HepG2 (cell line): ENCODE results near the gene EGFR. TPM values are rescaled to one million over a fixed set of nuclear protein-coding genes. Genes with fewer than 3 reads are reported as not detected.
A peak's percentile ranks its signal among the peaks of the same experiment; 100 is the strongest.

Experiments used
- JDP2 ChIP-seq: sonication (generic); formaldehyde crosslinking; IDR thresholded peaks from 2 replicates; pipeline ENCODE4 v1.8.1; 2022; ENCODE audit warnings: missing genetic modification reagents, borderline replicate concordance
- KMT2A ChIP-seq: sonication (generic); formaldehyde crosslinking; IDR thresholded peaks from 2 replicates; pipeline ENCODE4 v1.4.0; 2020; ENCODE audit warnings: missing genetic modification reagents
- MXD1 ChIP-seq: sonication (generic); formaldehyde crosslinking; IDR thresholded peaks from 2 replicates; pipeline ENCODE4 v1.4.0; 2020; ENCODE audit warnings: mild to moderate bottlenecking, missing genetic modification reagents
- MYC ChIP-seq: sonication (generic); formaldehyde crosslinking; IDR thresholded peaks from 2 replicates; pipeline ENCODE4 v1.9.0; 2021; ENCODE audit warnings: missing genetic modification reagents, borderline replicate concordance
- NAIF1 ChIP-seq: sonication (generic); formaldehyde crosslinking; IDR thresholded peaks from 2 replicates; pipeline ENCODE4 v1.5.0; 2020; ENCODE audit warnings: mild to moderate bottlenecking, missing genetic modification reagents, borderline replicate concordance
- NR1H2 ChIP-seq: sonication (generic); formaldehyde crosslinking; IDR thresholded peaks from 2 replicates; pipeline ENCODE4 v1.8.1; 2022; ENCODE audit warnings: low read depth, missing genetic modification reagents, borderline replicate concordance
- PHB2 ChIP-seq: fragments of 450-650 bp; IDR thresholded peaks from 2 replicates; pipeline ENCODE4 v1.6.1; 2018; ENCODE audit not compliant: partially characterized antibody
- RAD21 ChIP-seq: fragments of 450-650 bp; formaldehyde crosslinking; IDR thresholded peaks from 2 replicates; pipeline ENCODE4 v1.5.0; 2020; ENCODE audit warnings: mild to moderate bottlenecking
- RAD51 ChIP-seq: fragments of 450-650 bp; IDR thresholded peaks from 2 replicates; pipeline ENCODE4 v1.6.1; 2016; ENCODE audit warnings: borderline replicate concordance
- SAFB2 ChIP-seq: sonication (generic); formaldehyde crosslinking; IDR thresholded peaks from 2 replicates; pipeline ENCODE4 v1.5.1; 2020; ENCODE audit warnings: missing genetic modification reagents, low read depth, mild to moderate bottlenecking, borderline replicate concordance
- ZNF354B ChIP-seq: sonication (generic); formaldehyde crosslinking; IDR thresholded peaks from 2 replicates; pipeline ENCODE4 v1.8.0; 2022; ENCODE audit warnings: mild to moderate bottlenecking, missing genetic modification reagents
- ZNF556 ChIP-seq: sonication (generic); formaldehyde crosslinking; IDR thresholded peaks from 2 replicates; pipeline ENCODE4 v1.4.0; 2020; ENCODE audit warnings: mild to moderate bottlenecking, missing genetic modification reagents, borderline replicate concordance
- ZNF740 ChIP-seq: sonication (generic); formaldehyde crosslinking; IDR thresholded peaks from 2 replicates; pipeline ENCODE4 v1.4.0; 2020; ENCODE audit warnings: missing genetic modification reagents
- ZNF780A ChIP-seq: sonication (generic); formaldehyde crosslinking; IDR thresholded peaks from 2 replicates; pipeline ENCODE4 v1.8.0; 2022; ENCODE audit warnings: mild to moderate bottlenecking, missing genetic modification reagents, moderate library complexity
- ZNF781 ChIP-seq: sonication (generic); formaldehyde crosslinking; IDR thresholded peaks from 2 replicates; pipeline ENCODE4 v1.5.1; 2020; ENCODE audit warnings: borderline replicate concordance, mild to moderate bottlenecking, missing genetic modification reagents; ENCODE audit errors: not compliant biosample characterization
- ZSCAN22 ChIP-seq: sonication (generic); formaldehyde crosslinking; IDR thresholded peaks from 2 replicates; pipeline ENCODE4 v1.4.0; 2020; ENCODE audit warnings: mild to moderate bottlenecking, missing genetic modification reagents
- ZSCAN25 ChIP-seq: sonication (generic); formaldehyde crosslinking; IDR thresholded peaks from 2 replicates; pipeline ENCODE4 v1.8.0; 2022; ENCODE audit warnings: mild to moderate bottlenecking, missing genetic modification reagents
- ZZZ3 ChIP-seq: sonication (generic); formaldehyde crosslinking; IDR thresholded peaks from 2 replicates; pipeline ENCODE4 v1.4.0; 2020; ENCODE audit warnings: missing genetic modification reagents, mild to moderate bottlenecking, borderline replicate concordance
- polyA plus RNA-seq, 8 experiments: library from polyadenylated mRNA; depleted of rRNA in 3 of 8; stranded (reverse) in 7 of 8; unstranded in 1 of 8; fragments of >200 nt; fragmentation: Illumina TruSeq in 4 of 8; extraction: Trizol in 4 of 8; gene quantifications; 2 replicates each; pipeline versions ENCODE4 v1.2.1 to v1.2.3, GENCODE V29; 2011 to 2016; ENCODE audit warnings: low read depth in 4 of 8, missing spikeins in 1 of 8, mixed read lengths in 1 of 8; ENCODE audit not compliant: insufficient read depth in 1 of 8
- total RNA-seq, 5 experiments: library from RNA; depleted of rRNA; stranded (reverse); fragments of >200 nt; fragmentation: Illumina TruSeq; extraction: Trizol; gene quantifications; 2 replicates each; pipeline ENCODE4 v1.2.3, GENCODE V29; 2016; ENCODE audit warnings: low read depth in 1 of 5
- TF ChIP-seq, protein P1 (sequence below): sonication (generic); formaldehyde crosslinking; IDR thresholded peaks from 2 replicates; pipeline ENCODE4 v1.8.0; 2022; ENCODE audit warnings: mild to moderate bottlenecking, missing genetic modification reagents, moderate library complexity
- TF ChIP-seq, protein P2 (sequence below): fragments of 450-650 bp; IDR thresholded peaks from 2 replicates; pipeline ENCODE4 v1.6.1; 2017
- TF ChIP-seq, protein P3 (sequence below): sonication (generic); formaldehyde crosslinking; conservative IDR thresholded peaks from 2 replicates; pipeline ENCODE4 v1.4.0; 2020; ENCODE audit warnings: missing genetic modification reagents
- TF ChIP-seq, protein P4 (sequence below): sonication (generic); formaldehyde crosslinking; IDR thresholded peaks from 2 replicates; pipeline ENCODE4 v1.5.1; 2020; ENCODE audit warnings: mild to moderate bottlenecking, missing genetic modification reagents, moderate library complexity

The EGFR gene
- total and polyA plus RNA-seq, 2 of the 13 experiments (the other 11 are each of a cell fraction or from before 2014, with no cell fraction given): 7.0 to 10.0 TPM

GRCh38 chr7:55254596-55255495, 236.0 kb downstream of the EGFR start (continued):
- no peak for TF ChIP-seq ZNF740 (CRISPR knock-in tag)
- peak; percentile 87 for TF ChIP-seq SAFB2 (CRISPR knock-in tag)
- TF ChIP-seq KMT2A (CRISPR knock-in tag): 0 out of 2 replicates have a peak, but pooled peaks have one; percentile 56
- TF ChIP-seq ZNF781 (CRISPR knock-in tag): peak; percentile 17
- TF ChIP-seq NR1H2 (CRISPR knock-in tag): no peak
- TF ChIP-seq PHB2: no peak
- no peak for TF ChIP-seq RAD51
- no peak for TF ChIP-seq ZNF354B (CRISPR knock-in tag)
- TF ChIP-seq ZZZ3 (CRISPR knock-in tag): peak; percentile 25; the same call in 1 of the 2 replicates
- TF ChIP-seq ZSCAN22 (CRISPR knock-in tag): peak; percentile 87
- no peak for TF ChIP-seq JDP2 (CRISPR knock-in tag)
- peak; percentile 78; the same call in 1 of the 2 replicates for TF ChIP-seq ZSCAN25 (CRISPR knock-in tag)
- TF ChIP-seq, protein P1, sequence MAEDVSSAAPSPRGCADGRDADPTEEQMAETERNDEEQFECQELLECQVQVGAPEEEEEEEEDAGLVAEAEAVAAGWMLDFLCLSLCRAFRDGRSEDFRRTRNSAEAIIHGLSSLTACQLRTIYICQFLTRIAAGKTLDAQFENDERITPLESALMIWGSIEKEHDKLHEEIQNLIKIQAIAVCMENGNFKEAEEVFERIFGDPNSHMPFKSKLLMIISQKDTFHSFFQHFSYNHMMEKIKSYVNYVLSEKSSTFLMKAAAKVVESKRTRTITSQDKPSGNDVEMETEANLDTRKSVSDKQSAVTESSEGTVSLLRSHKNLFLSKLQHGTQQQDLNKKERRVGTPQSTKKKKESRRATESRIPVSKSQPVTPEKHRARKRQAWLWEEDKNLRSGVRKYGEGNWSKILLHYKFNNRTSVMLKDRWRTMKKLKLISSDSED: 0 out of 2 replicates have a peak, but pooled peaks have one; percentile 71
- TF ChIP-seq MYC (CRISPR knock-in tag): no peak; the same call in 1 of the 2 replicates
- TF ChIP-seq ZNF556 (CRISPR knock-in tag): no peak
- TF ChIP-seq RAD21: peak; percentile 93
- TF ChIP-seq NAIF1 (CRISPR knock-in tag): no peak
- 0 out of 2 replicates have a peak, but pooled peaks have one; percentile 22 for TF ChIP-seq ZNF780A
- TF ChIP-seq, protein P2, sequence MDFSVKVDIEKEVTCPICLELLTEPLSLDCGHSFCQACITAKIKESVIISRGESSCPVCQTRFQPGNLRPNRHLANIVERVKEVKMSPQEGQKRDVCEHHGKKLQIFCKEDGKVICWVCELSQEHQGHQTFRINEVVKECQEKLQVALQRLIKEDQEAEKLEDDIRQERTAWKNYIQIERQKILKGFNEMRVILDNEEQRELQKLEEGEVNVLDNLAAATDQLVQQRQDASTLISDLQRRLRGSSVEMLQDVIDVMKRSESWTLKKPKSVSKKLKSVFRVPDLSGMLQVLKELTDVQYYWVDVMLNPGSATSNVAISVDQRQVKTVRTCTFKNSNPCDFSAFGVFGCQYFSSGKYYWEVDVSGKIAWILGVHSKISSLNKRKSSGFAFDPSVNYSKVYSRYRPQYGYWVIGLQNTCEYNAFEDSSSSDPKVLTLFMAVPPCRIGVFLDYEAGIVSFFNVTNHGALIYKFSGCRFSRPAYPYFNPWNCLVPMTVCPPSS: no peak
- TF ChIP-seq, protein P3, sequence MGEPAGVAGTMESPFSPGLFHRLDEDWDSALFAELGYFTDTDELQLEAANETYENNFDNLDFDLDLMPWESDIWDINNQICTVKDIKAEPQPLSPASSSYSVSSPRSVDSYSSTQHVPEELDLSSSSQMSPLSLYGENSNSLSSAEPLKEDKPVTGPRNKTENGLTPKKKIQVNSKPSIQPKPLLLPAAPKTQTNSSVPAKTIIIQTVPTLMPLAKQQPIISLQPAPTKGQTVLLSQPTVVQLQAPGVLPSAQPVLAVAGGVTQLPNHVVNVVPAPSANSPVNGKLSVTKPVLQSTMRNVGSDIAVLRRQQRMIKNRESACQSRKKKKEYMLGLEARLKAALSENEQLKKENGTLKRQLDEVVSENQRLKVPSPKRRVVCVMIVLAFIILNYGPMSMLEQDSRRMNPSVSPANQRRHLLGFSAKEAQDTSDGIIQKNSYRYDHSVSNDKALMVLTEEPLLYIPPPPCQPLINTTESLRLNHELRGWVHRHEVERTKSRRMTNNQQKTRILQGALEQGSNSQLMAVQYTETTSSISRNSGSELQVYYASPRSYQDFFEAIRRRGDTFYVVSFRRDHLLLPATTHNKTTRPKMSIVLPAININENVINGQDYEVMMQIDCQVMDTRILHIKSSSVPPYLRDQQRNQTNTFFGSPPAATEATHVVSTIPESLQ (CRISPR knock-in tag): no peak
- TF ChIP-seq, protein P4, sequence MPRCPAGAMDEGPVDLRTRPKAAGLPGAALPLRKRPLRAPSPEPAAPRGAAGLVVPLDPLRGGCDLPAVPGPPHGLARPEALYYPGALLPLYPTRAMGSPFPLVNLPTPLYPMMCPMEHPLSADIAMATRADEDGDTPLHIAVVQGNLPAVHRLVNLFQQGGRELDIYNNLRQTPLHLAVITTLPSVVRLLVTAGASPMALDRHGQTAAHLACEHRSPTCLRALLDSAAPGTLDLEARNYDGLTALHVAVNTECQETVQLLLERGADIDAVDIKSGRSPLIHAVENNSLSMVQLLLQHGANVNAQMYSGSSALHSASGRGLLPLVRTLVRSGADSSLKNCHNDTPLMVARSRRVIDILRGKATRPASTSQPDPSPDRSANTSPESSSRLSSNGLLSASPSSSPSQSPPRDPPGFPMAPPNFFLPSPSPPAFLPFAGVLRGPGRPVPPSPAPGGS (CRISPR knock-in tag): peak; percentile 41; the same call in 1 of the 2 replicates
- TF ChIP-seq MXD1 (CRISPR knock-in tag): no peak; the same call in 1 of the 2 replicates
